Measurements from ENCODE around the gene PHF14. TPM values are rescaled to one million over a fixed set of nuclear protein-coding genes. Genes with fewer than 3 reads are reported as not detected.

Gene PHF14
- total RNA-seq, 2 experiments from 2014 or later: 30.1 to 34.2 TPM

DNA sequence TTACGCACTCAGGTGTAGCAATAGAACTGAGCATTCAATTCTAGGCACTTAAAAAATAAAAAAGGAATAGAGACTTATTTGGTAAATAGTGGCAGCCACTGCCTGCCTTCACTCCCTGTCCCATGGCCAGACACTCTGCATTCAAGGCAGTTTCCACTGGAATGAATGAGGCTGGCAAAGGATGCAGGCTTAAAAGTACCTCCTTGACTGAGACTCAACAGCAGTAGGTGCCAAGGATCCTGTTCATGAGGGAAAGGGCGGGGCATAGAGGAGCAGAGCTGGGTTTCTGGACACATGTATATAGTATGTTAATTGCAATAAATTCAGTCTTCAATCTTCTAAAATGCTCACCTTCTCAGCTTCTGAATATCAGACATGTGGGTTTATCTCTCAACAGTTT, 242.6 kb downstream of the PHF14 start:
- Mint-ChIP-seq H3K4me3 (no peak overlapping the region), H3K4me1 (no peaks in the 10 kb centered on the region), H3K27me3 (peaks cover 11% of the 10 kb centered on the region), H3K36me3 (ENCODE audit: low read depth) (no peaks in the 10 kb centered on the region), H3K27ac (no peak overlapping the region), H3K9me3 (no peaks in the 10 kb centered on the region)
- no peak for DNase-seq
- ChIA-PET POLR2A (no interaction called here), CTCF (no interaction called here)

GRCh38 chr7:11217848-11218565, 244.3 kb downstream of the PHF14 start:
- no peak for DNase-seq
- H3K9me3 Mint-ChIP-seq: no peaks in the 10 kb centered on the region
- peaks cover 13% of the 10 kb centered on the region for H3K27me3 Mint-ChIP-seq
- no peaks in the 10 kb centered on the region for H3K36me3 Mint-ChIP-seq (ENCODE audit: low read depth)
- H3K4me1 Mint-ChIP-seq: no peaks in the 10 kb centered on the region
- no peak overlapping the region for H3K4me3 Mint-ChIP-seq
- POLR2A ChIA-PET: no interaction called here
- H3K27ac Mint-ChIP-seq: no peak overlapping the region
- CTCF ChIA-PET: interaction anchor here (1.0 kb wide), 1 partner anchor 22 kb away, joined by 3 read pairs; no protein-coding TSS in a partner anchor

All from activated CD4-positive, alpha-beta T cell treated with anti-CD3 and anti-CD28 coated beads, Interleukin-2, amount 10 ng/mL, durations not matched to agents 7 days and 5 days (primary cell).